Measurements from ENCODE around the gene IL19. TPM values are rescaled to one million over a fixed set of nuclear protein-coding genes. Genes with fewer than 3 reads are reported as not detected.
A peak's percentile ranks its signal among the peaks of the same experiment; 100 is the strongest.

Gene IL19
- total RNA-seq, 3 donors from 2014 or later, result not detected

- Histone ChIP-seq H3K4me1 (ENCODE audit: low read depth) (no peaks in the 10 kb centered on the region), H3K4me3 (no peak overlapping the region), H3K9me3 (no peaks in the 10 kb centered on the region), H3K36me3 (ENCODE audit: low read depth) (no peaks in the 10 kb centered on the region)
- TF ChIP-seq CTCF (IDR thresholded peaks at IDR 0.05), result no peak
- ATAC-seq (no peak), DNase-seq (no peak)
- intact Hi-C loops (cut with DNase I, micrococcal nuclease), result no loop called here
Observed at GRCh38 chr1:206863266-206863665, 92.7 kb downstream of the IL19 start.

DNA sequence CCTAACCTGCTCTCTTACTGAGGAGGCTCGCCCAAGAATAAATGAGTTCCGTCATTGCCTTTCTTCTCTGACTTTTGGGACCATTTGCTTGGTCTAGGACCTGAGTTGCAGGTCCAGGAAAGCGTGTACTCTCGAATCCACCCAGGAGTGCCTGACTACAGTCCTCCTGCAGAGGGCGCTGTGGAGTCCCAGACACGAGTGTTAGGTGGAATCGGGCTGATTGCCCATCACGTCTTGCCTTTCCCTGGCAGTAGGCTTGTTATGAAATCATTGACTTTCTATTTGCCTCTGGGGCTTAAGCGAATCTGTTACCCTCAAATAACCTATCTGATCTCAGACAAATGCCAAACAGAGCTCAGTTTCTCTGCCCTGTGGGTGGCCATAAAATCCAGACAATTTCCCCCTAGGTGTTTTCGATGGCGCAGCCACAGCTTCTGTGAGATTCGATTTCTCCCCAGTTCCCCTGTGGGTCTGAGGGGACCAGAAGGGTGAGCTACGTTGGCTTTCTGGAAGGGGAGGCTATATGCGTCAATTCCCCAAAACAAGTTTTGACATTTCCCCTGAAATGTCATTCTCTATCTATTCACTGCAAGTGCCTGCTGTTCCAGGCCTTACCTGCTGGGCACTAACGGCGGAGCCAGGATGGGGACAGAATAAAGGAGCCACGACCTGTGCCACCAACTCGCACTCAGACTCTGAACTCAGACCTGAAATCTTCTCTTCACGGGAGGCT lies 94.5 kb downstream of the IL19 start, which contains the start of gene IL20:
TSS of gene IL20 (plus strand) at position 685 of the 733 bp plus-strand sequence. CDS start 230 bp downstream, outside the sequence.
- Histone ChIP-seq H3K4me3 (no peak within 1 kb of the TSS), H3K9me3 (no peaks in the 10 kb centered on the region), H3K36me3 (ENCODE audit: low read depth) (no peaks in the 10 kb centered on the region), H3K4me1 (ENCODE audit: low read depth) (no peaks in the 10 kb centered on the region)
- intact Hi-C loops (cut with DNase I, micrococcal nuclease), result no loop called here
- peak; percentile 80 to 87 (median 86) for DNase-seq
- peak; percentile 89 for TF ChIP-seq CTCF (IDR thresholded peaks at IDR 0.05)
- ATAC-seq, result peak; percentile 92

GRCh38 chr1:206866062-206866461 lies 95.5 kb downstream of the IL19 start:
- H3K4me3 ChIP-seq, result no peak overlapping the region
- H3K4me1 ChIP-seq (ENCODE audit: low read depth), result no peaks in the 10 kb centered on the region
- no peak for TF ChIP-seq CTCF (IDR thresholded peaks at IDR 0.05)
- ATAC-seq (no peak), DNase-seq (no peak)
- intact Hi-C loops (cut with DNase I, micrococcal nuclease), result no loop called here
- H3K9me3 ChIP-seq, result no peaks in the 10 kb centered on the region
- H3K36me3 ChIP-seq (ENCODE audit: low read depth), result no peaks in the 10 kb centered on the region

- Histone ChIP-seq H3K36me3 (ENCODE audit: low read depth) (no peaks in the 10 kb centered on the region), H3K4me1 (ENCODE audit: low read depth) (no peaks in the 10 kb centered on the region), H3K4me3 (no peak overlapping the region), H3K9me3 (no peaks in the 10 kb centered on the region)
- ATAC-seq, result no peak
- intact Hi-C loops (cut with DNase I, micrococcal nuclease), result no loop called here
- TF ChIP-seq CTCF (IDR thresholded peaks at IDR 0.05), result no peak
- DNase-seq, result no peak
Observed at GRCh38 chr1:206867239-206867638, 96.7 kb downstream of the IL19 start.

DNA sequence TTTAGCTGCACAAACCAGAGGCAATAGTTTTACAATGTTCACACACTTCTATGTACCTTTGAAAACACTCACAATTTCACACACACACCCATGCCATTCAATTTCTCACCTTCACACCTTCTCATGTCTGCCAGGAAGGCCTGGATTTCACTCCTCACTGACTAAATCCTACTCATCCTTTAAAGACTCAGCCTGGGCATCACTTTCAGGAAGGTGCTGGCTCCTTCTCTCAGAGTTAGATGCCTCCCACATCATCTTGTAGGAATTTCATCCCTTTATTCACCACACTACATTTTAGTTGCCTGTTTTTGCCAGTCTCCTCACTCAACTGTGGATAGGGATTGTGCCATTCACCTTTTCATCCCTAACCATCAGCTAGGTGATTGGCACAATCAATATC lies 97.1 kb downstream of the IL19 start:
- DNase-seq, result no peak
- intact Hi-C loops (cut with DNase I, micrococcal nuclease), result no loop called here
- ATAC-seq, result no peak

More for the DNA sequence above, 97.1 kb downstream of the IL19 start:
- Histone ChIP-seq H3K4me3 (no peak overlapping the region), H3K36me3 (ENCODE audit: low read depth) (no peaks in the 10 kb centered on the region), H3K9me3 (no peaks in the 10 kb centered on the region), H3K4me1 (ENCODE audit: low read depth) (no peaks in the 10 kb centered on the region)
- no peak for TF ChIP-seq CTCF (IDR thresholded peaks at IDR 0.05)
